Astrocyte (in vitro differentiated cells and primary cell): ENCODE results near the gene USP6NL.

ENCODE experiments used
- EZH2 ChIP-seq: IDR thresholded peaks from 2 replicates; pipeline ENCODE4 v1.6.1; 2012; ENCODE audit warnings: mild to moderate bottlenecking, low read length, inconsistent platforms; ENCODE audit not compliant: insufficient read depth
- TF ChIP-seq, protein P1 (sequence below): IDR thresholded peaks from 2 replicates; pipeline ENCODE4 v1.5.1; 2011; ENCODE audit warnings: low read depth, mild to moderate bottlenecking, inconsistent platforms, low read length, moderate library complexity; ENCODE audit not compliant: insufficient read depth

DNA sequence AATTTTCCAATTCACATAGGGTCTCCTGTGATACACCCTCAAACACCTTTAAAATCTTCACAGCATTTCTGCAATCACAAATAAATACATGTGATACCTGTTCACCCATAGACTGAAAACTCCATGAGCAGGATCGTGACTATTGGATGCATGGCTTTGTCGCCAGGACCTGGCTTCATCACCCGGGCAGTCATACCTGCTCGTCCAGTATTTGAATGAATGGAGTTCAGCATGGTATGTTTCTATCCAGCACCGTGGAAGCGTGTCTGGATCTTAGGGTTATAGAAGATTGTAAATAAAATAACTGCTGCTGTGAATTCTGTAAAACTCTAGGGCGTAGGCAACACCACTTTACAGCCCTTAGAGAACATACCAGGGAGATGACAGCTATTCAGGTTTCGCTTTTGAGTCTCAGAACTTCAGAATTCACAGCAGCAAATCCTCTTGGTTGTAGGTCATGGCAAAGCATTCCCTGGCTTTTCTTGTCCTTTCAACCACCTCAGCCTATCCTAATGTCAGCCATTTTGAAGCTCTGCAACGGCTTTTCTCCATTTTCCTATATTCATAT, 47.4 kb upstream of the USP6NL start:
- TF ChIP-seq, protein P1, sequence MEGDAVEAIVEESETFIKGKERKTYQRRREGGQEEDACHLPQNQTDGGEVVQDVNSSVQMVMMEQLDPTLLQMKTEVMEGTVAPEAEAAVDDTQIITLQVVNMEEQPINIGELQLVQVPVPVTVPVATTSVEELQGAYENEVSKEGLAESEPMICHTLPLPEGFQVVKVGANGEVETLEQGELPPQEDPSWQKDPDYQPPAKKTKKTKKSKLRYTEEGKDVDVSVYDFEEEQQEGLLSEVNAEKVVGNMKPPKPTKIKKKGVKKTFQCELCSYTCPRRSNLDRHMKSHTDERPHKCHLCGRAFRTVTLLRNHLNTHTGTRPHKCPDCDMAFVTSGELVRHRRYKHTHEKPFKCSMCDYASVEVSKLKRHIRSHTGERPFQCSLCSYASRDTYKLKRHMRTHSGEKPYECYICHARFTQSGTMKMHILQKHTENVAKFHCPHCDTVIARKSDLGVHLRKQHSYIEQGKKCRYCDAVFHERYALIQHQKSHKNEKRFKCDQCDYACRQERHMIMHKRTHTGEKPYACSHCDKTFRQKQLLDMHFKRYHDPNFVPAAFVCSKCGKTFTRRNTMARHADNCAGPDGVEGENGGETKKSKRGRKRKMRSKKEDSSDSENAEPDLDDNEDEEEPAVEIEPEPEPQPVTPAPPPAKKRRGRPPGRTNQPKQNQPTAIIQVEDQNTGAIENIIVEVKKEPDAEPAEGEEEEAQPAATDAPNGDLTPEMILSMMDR: no peak
- TF ChIP-seq EZH2: no peak
